Measurements from ENCODE around the gene ADGRL2.

ADGRL2 gene

GRCh38 chr1:81836007-81836626 lies 35.4 kb downstream of the ADGRL2 start:
- Histone ChIP-seq H3K4me1 (ENCODE audit: insufficient read depth, low read length) (no peaks in the 10 kb centered on the region), H4K20me1 (ENCODE audit: insufficient read depth, low read length) (no peaks in the 10 kb centered on the region), H3K27ac (ENCODE audit: low read length) (no peak overlapping the region), H3K79me2 (ENCODE audit: insufficient read depth, low read length) (no peaks in the 10 kb centered on the region), H3K9ac (ENCODE audit: low read depth, low read length) (no peak overlapping the region), H3K4me2 (ENCODE audit: insufficient read depth, low read length) (no peak overlapping the region), H3K36me3 (ENCODE audit: insufficient read depth, low read length) (no peaks in the 10 kb centered on the region), H2AFZ (ENCODE audit: low read depth, low read length) (no peak overlapping the region), H3K4me3 (ENCODE audit: low read depth in 1 of 2, low read length in 2 of 2) (no peak overlapping the region), H3K27me3 (ENCODE audit: insufficient read depth, low read length, poor library complexity) (no peaks in the 10 kb centered on the region), H3K9me3 (ENCODE audit: insufficient read depth, low read length, severe bottlenecking) (no peaks in the 10 kb centered on the region)
- no peak for TF ChIP-seq EZH2 (IDR thresholded peaks at IDR 0.05; ENCODE audit: borderline replicate concordance, low read depth, low read length, severe bottlenecking)
- TF ChIP-seq CTCF (IDR thresholded peaks at IDR 0.05; ENCODE audit: borderline replicate concordance, extremely low read depth, low read length, poor library complexity, severe bottlenecking): no peak
- ATAC-seq (ENCODE audit: insufficient read depth, low read depth) (no peak), DNase-seq (no peak)

GRCh38 chr1:81838600-81839218 lies 38.0 kb downstream of the ADGRL2 start:
- H3K27ac ChIP-seq (ENCODE audit: low read length): no peak overlapping the region
- H3K9ac ChIP-seq (ENCODE audit: low read depth, low read length): no peak overlapping the region
- H3K79me2 ChIP-seq (ENCODE audit: insufficient read depth, low read length): no peaks in the 10 kb centered on the region
- no peaks in the 10 kb centered on the region for H4K20me1 ChIP-seq (ENCODE audit: insufficient read depth, low read length)
- H3K36me3 ChIP-seq (ENCODE audit: insufficient read depth, low read length): no peaks in the 10 kb centered on the region
- DNase-seq (no peak), ATAC-seq (ENCODE audit: insufficient read depth, low read depth) (no peak)
- no peaks in the 10 kb centered on the region for H3K27me3 ChIP-seq (ENCODE audit: insufficient read depth, low read length, poor library complexity)
- no peak for TF ChIP-seq EZH2 (IDR thresholded peaks at IDR 0.05; ENCODE audit: borderline replicate concordance, low read depth, low read length, severe bottlenecking)
- TF ChIP-seq CTCF (IDR thresholded peaks at IDR 0.05; ENCODE audit: borderline replicate concordance, extremely low read depth, low read length, poor library complexity, severe bottlenecking): no peak
- H3K4me2 ChIP-seq (ENCODE audit: insufficient read depth, low read length): no peak overlapping the region
- H3K4me1 ChIP-seq (ENCODE audit: insufficient read depth, low read length): no peaks in the 10 kb centered on the region
- no peak overlapping the region for H2AFZ ChIP-seq (ENCODE audit: low read depth, low read length)
- no peaks in the 10 kb centered on the region for H3K9me3 ChIP-seq (ENCODE audit: insufficient read depth, low read length, severe bottlenecking)
- H3K4me3 ChIP-seq (ENCODE audit: low read depth in 1 of 2, low read length in 2 of 2): no peak overlapping the region

- Histone ChIP-seq H3K4me3 (ENCODE audit: low read depth in 1 of 2, low read length in 2 of 2) (no peak overlapping the region), H3K27me3 (ENCODE audit: insufficient read depth, low read length, poor library complexity) (no peaks in the 10 kb centered on the region), H3K4me1 (ENCODE audit: insufficient read depth, low read length) (no peaks in the 10 kb centered on the region), H3K9ac (ENCODE audit: low read depth, low read length) (no peak overlapping the region), H3K79me2 (ENCODE audit: insufficient read depth, low read length) (no peaks in the 10 kb centered on the region), H3K36me3 (ENCODE audit: insufficient read depth, low read length) (no peaks in the 10 kb centered on the region), H2AFZ (ENCODE audit: low read depth, low read length) (no peak overlapping the region), H3K27ac (ENCODE audit: low read length) (no peak overlapping the region), H4K20me1 (ENCODE audit: insufficient read depth, low read length) (no peaks in the 10 kb centered on the region), H3K4me2 (ENCODE audit: insufficient read depth, low read length) (no peak overlapping the region), H3K9me3 (ENCODE audit: insufficient read depth, low read length, severe bottlenecking) (no peaks in the 10 kb centered on the region)
- ATAC-seq (ENCODE audit: insufficient read depth, low read depth) (no peak), DNase-seq (no peak)
- TF ChIP-seq EZH2 (IDR thresholded peaks at IDR 0.05; ENCODE audit: borderline replicate concordance, low read depth, low read length, severe bottlenecking) (no peak), CTCF (IDR thresholded peaks at IDR 0.05; ENCODE audit: borderline replicate concordance, extremely low read depth, low read length, poor library complexity, severe bottlenecking) (no peak)
These were observed 40.1 kb downstream of the ADGRL2 start for GRCh38 chr1:81840805-81841204.

Data from DND-41 (cell line).